ENCODE results near the gene SOCS6.
"Not testable (repeated sequence)": the region's sequence is repeated elsewhere in the genome, so short reads cannot be mapped to it uniquely, and the experiment has no call there.

- TF ChIP-seq CTCF (IDR thresholded peaks at IDR 0.05); EZH2 (IDR thresholded peaks at IDR 0.05; ENCODE audit: borderline replicate concordance, insufficient read depth, low read depth, low read length, poor library complexity, severe bottlenecking): not testable (repeated sequence)
These were observed 59.6 kb downstream of the SOCS6 start for GRCh38 chr18:70348481-70348880.

Data from B cell (primary cell).